Measurements from ENCODE around the gene ATP9A.
"Not testable (repeated sequence)": the region's sequence is repeated elsewhere in the genome, so short reads cannot be mapped to it uniquely, and the experiment has no call there.

Gene ATP9A

GRCh38 chr20:51792960-51793359, 24.8 kb upstream of the ATP9A start:
- no peak for DNase-seq (ENCODE audit: low read depth)
- TF ChIP-seq, protein P1, sequence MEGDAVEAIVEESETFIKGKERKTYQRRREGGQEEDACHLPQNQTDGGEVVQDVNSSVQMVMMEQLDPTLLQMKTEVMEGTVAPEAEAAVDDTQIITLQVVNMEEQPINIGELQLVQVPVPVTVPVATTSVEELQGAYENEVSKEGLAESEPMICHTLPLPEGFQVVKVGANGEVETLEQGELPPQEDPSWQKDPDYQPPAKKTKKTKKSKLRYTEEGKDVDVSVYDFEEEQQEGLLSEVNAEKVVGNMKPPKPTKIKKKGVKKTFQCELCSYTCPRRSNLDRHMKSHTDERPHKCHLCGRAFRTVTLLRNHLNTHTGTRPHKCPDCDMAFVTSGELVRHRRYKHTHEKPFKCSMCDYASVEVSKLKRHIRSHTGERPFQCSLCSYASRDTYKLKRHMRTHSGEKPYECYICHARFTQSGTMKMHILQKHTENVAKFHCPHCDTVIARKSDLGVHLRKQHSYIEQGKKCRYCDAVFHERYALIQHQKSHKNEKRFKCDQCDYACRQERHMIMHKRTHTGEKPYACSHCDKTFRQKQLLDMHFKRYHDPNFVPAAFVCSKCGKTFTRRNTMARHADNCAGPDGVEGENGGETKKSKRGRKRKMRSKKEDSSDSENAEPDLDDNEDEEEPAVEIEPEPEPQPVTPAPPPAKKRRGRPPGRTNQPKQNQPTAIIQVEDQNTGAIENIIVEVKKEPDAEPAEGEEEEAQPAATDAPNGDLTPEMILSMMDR (IDR thresholded peaks at IDR 0.05; ENCODE audit: control insufficient read depth, extremely low read depth, insufficient read depth): no peak
- H3K4me3 ChIP-seq (ENCODE audit: low read depth, low read length): no peak overlapping the region

DNA sequence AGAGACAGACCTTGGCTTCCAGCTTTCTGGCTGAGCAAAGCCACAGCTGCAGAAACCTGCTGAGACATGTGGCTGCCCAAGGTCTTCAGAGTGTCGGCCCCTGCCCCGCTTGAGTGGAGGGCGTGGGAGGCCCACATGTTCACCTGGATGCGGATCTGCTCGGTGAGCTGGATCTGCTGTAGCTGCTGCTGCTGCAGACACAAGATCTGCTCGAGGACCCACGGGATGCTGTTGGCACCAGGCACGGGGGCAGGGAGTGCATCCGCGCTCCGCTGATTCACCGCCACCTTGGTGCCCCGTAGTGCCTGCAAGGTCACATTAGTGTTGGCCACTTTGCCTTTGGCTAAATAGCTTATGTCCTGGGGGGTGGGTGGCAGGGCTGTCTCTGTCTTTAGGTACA, 23.4 kb upstream of the ATP9A start:
- TF ChIP-seq, protein P1 (IDR thresholded peaks at IDR 0.05; ENCODE audit: control insufficient read depth, extremely low read depth, insufficient read depth): no peak
- no peak for DNase-seq (ENCODE audit: low read depth)
- H3K4me3 ChIP-seq (ENCODE audit: low read depth, low read length): no peak overlapping the region

- TF ChIP-seq, protein P1 (IDR thresholded peaks at IDR 0.05; ENCODE audit: control insufficient read depth, extremely low read depth, insufficient read depth): no peak
- no peak for DNase-seq (ENCODE audit: low read depth)
- H3K4me3 ChIP-seq (ENCODE audit: low read depth, low read length): no peak overlapping the region
Measured at GRCh38 chr20:51790256-51790655, 22.1 kb upstream of the ATP9A start.

- TF ChIP-seq, protein P1 (IDR thresholded peaks at IDR 0.05; ENCODE audit: control insufficient read depth, extremely low read depth, insufficient read depth): no peak
- no peak overlapping the region for H3K4me3 ChIP-seq (ENCODE audit: low read depth, low read length)
- no peak for DNase-seq (ENCODE audit: low read depth)
Measured at GRCh38 chr20:51789434-51789833, 21.2 kb upstream of the ATP9A start.

DNA sequence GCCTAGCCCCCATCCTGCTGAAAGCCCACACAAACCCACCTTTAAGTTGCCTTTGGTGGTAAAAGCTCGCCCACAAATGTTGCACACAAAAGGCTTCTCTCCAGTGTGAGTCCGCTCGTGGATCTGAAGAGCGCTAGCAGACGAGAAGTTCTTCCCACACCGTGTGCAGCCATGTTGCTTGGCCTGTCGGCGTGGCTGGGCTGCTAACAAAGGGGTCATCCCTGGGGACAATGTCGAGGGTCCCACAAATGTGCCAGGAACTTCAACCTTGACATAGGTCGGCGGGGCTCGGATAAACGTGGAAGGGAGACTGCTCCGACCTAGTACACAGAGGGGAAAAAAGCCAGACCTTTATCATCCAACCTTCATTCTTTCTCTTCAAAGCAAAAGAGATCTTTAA, 20.6 kb upstream of the ATP9A start:
- TF ChIP-seq, protein P1 (IDR thresholded peaks at IDR 0.05; ENCODE audit: control insufficient read depth, extremely low read depth, insufficient read depth): no peak
- DNase-seq (ENCODE audit: low read depth): no peak
- H3K4me3 ChIP-seq (ENCODE audit: low read depth, low read length): no peak overlapping the region

- no peak overlapping the region for H3K4me3 ChIP-seq (ENCODE audit: low read depth, low read length)
- DNase-seq (ENCODE audit: low read depth): no peak
- TF ChIP-seq, protein P1 (IDR thresholded peaks at IDR 0.05; ENCODE audit: control insufficient read depth, extremely low read depth, insufficient read depth): no peak
Measured at GRCh38 chr20:51784299-51784698, 16.1 kb upstream of the ATP9A start.

GRCh38 chr20:51778229-51778759, 10.1 kb upstream of the ATP9A start:
- not testable (repeated sequence) for DNase-seq (ENCODE audit: low read depth); H3K4me3 ChIP-seq (ENCODE audit: low read depth, low read length)

All from LNCaP clone FGC (cell line).